Ovary (tissue), 3 donors: ENCODE data around the gene CCDC144A.
"Not testable (repeated sequence)": the region's sequence is repeated elsewhere in the genome, so short reads cannot be mapped to it uniquely, and the experiment has no call there.

Experiments used
- EP300 ChIP-seq: sonication (generic); formaldehyde crosslinking; IDR thresholded peaks from one replicate; pipeline ENCODE4 v1.6.1; 2017; ENCODE audit warnings: antibody characterized with exemption
- POLR2A ChIP-seq: fragments of 450-650 bp; IDR thresholded peaks from one replicate; pipeline ENCODE4 v1.6.1; 2017; ENCODE audit warnings: antibody characterized with exemption, mild to moderate bottlenecking, moderate library complexity
- TF ChIP-seq, protein P1 (sequence below), 3 donors: fragments of 450-650 bp in 2 of 3; fragments of 200-600 bp in 1 of 3; IDR thresholded peaks; one replicate each; pipeline versions ENCODE4 v1.5.1 to v1.8.0; 2016 to 2022; ENCODE audit warnings: antibody characterized with exemption in 3 of 3, mild to moderate bottlenecking in 1 of 3
- donor health status: DM: no; HTN: no; CAD: no.

- TF ChIP-seq POLR2A, EP300: not testable (repeated sequence)
- TF ChIP-seq, protein P1, sequence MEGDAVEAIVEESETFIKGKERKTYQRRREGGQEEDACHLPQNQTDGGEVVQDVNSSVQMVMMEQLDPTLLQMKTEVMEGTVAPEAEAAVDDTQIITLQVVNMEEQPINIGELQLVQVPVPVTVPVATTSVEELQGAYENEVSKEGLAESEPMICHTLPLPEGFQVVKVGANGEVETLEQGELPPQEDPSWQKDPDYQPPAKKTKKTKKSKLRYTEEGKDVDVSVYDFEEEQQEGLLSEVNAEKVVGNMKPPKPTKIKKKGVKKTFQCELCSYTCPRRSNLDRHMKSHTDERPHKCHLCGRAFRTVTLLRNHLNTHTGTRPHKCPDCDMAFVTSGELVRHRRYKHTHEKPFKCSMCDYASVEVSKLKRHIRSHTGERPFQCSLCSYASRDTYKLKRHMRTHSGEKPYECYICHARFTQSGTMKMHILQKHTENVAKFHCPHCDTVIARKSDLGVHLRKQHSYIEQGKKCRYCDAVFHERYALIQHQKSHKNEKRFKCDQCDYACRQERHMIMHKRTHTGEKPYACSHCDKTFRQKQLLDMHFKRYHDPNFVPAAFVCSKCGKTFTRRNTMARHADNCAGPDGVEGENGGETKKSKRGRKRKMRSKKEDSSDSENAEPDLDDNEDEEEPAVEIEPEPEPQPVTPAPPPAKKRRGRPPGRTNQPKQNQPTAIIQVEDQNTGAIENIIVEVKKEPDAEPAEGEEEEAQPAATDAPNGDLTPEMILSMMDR (IDR thresholded peaks at IDR 0.05), result not testable (repeated sequence)
Observed at GRCh38 chr17:16806599-16806998, 116.6 kb downstream of the CCDC144A start.
